CD14-positive monocyte (primary cell): ENCODE results near the gene ELMO1. TPM values are rescaled to one million over a fixed set of nuclear protein-coding genes. Genes with fewer than 3 reads are reported as not detected.

Source experiments
- DNase-seq, 3 donors: peaks; one replicate each; pipeline ENCODE4 v3.0.0-alpha.2; 2011 to 2022
- H2AFZ ChIP-seq: 2 replicates; pipeline ENCODE4 v1.6.0; 2012; ENCODE audit warnings: mild to moderate bottlenecking, low read depth, low read length, inconsistent platforms; ENCODE audit not compliant: insufficient read depth, poor library complexity, severe bottlenecking
- H3K27ac ChIP-seq, 2 donors: 1 replicate in 1 of 2; 2 replicates in 1 of 2; pipeline ENCODE4 v1.5.1; 2012 to 2013; ENCODE audit warnings: low read length in 2 of 2, control low read depth in 1 of 2, inconsistent platforms in 1 of 2, low read depth in 1 of 2, mild to moderate bottlenecking in 1 of 2
- H3K27me3 ChIP-seq, 2 donors: one replicate each; pipeline versions ENCODE4 v1.6.0 to v1.6.1; 2011 to 2013; ENCODE audit warnings: low read length in 2 of 2; ENCODE audit not compliant: control insufficient read depth in 2 of 2, insufficient read depth in 2 of 2
- H3K36me3 ChIP-seq, 2 donors: replicated peaks in 1 of 2; 1 replicate in 1 of 2; 2 replicates in 1 of 2; pipeline versions ENCODE4 v1.5.1 to v1.6.1; 2012 to 2013; ENCODE audit warnings: low read length in 2 of 2, control low read depth in 1 of 2, inconsistent platforms in 1 of 2, mild to moderate bottlenecking in 1 of 2; ENCODE audit not compliant: insufficient read depth in 2 of 2, control insufficient read depth in 1 of 2
- H3K4me1 ChIP-seq, 2 donors: 1 replicate in 1 of 2; 2 replicates in 1 of 2; pipeline versions ENCODE4 v1.5.1 to v1.6.1; 2012 to 2013; ENCODE audit warnings: low read length in 2 of 2, control low read depth in 1 of 2, inconsistent platforms in 1 of 2, mild to moderate bottlenecking in 1 of 2, moderate library complexity in 1 of 2; ENCODE audit not compliant: insufficient read depth in 2 of 2, control insufficient read depth in 1 of 2
- H3K4me2 ChIP-seq: replicated peaks from 2 replicates; pipeline ENCODE3; 2012; ENCODE audit warnings: low read length, moderate library complexity, mild to moderate bottlenecking; ENCODE audit not compliant: poor library complexity, severe bottlenecking; ENCODE audit errors: extremely low read depth
- H3K4me3 ChIP-seq, 3 experiments: fragments of 200-600 bp in 1 of 3; sonication (generic) in 1 of 3; replicated peaks in 1 of 3; 1 replicate in 2 of 3; 2 replicates in 1 of 3; pipeline ENCODE4 v1.5.1; 2011 to 2013; ENCODE audit warnings: low read length in 3 of 3, mild to moderate bottlenecking in 3 of 3, control low read depth in 2 of 3, low read depth in 2 of 3, inconsistent platforms in 1 of 3, moderate library complexity in 1 of 3
- H3K79me2 ChIP-seq: 2 replicates; pipeline ENCODE4 v1.6.0; 2012; ENCODE audit warnings: mild to moderate bottlenecking, control low read depth, inconsistent platforms, low read length, moderate library complexity; ENCODE audit not compliant: insufficient read depth
- H3K9ac ChIP-seq: 2 replicates; pipeline ENCODE4 v1.6.0; 2017; ENCODE audit warnings: low read length, mild to moderate bottlenecking; ENCODE audit not compliant: insufficient read depth, poor library complexity, severe bottlenecking
- H3K9me3 ChIP-seq, 2 donors: replicated peaks in 1 of 2; 1 replicate in 1 of 2; 2 replicates in 1 of 2; pipeline versions ENCODE4 v1.5.1 to v1.6.1; 2012 to 2013; ENCODE audit warnings: low read length in 2 of 2, control low read depth in 1 of 2; ENCODE audit not compliant: control insufficient read depth in 1 of 2, insufficient read depth in 1 of 2
- H4K20me1 ChIP-seq: 2 replicates; pipeline ENCODE4 v1.6.0; 2012; ENCODE audit warnings: mild to moderate bottlenecking, low read length, control low read depth, moderate library complexity; ENCODE audit not compliant: insufficient read depth
- H3K27ac Mint-ChIP-seq, 7 donors: one replicate each; pipeline ENCODE4 v1.8.0; 2020; ENCODE audit warnings: mild to moderate bottlenecking in 7 of 7, mixed read lengths in 7 of 7, moderate library complexity in 6 of 7, inconsistent platforms in 2 of 7
- H3K27me3 Mint-ChIP-seq, 3 donors: one replicate each; pipeline ENCODE4 v1.8.0; 2021 to 2022; ENCODE audit warnings: low read depth in 3 of 3, mild to moderate bottlenecking in 3 of 3, mixed read lengths in 3 of 3, moderate library complexity in 3 of 3, inconsistent platforms in 1 of 3
- H3K36me3 Mint-ChIP-seq, 2 donors: one replicate each; pipeline ENCODE4 v1.8.0; 2020; ENCODE audit warnings: mixed read lengths in 2 of 2, inconsistent platforms in 1 of 2, mild to moderate bottlenecking in 1 of 2
- H3K4me1 Mint-ChIP-seq: one replicate; pipeline ENCODE4 v1.8.0; 2020; ENCODE audit warnings: mild to moderate bottlenecking, mixed read lengths
- H3K4me3 Mint-ChIP-seq, 2 donors: one replicate each; pipeline ENCODE4 v1.8.0; 2020; ENCODE audit warnings: mild to moderate bottlenecking in 2 of 2, mixed read lengths in 2 of 2, moderate library complexity in 1 of 2
- H3K9me3 Mint-ChIP-seq, 7 donors: one replicate each; pipeline ENCODE4 v1.8.0; 2020 to 2022; ENCODE audit warnings: mixed read lengths in 7 of 7, mild to moderate bottlenecking in 6 of 7, moderate library complexity in 6 of 7, inconsistent platforms in 2 of 7
- WGBS: methylation state at CpG from one replicate; pipeline ENCODE4 v1.1.5; 2013; ENCODE audit warnings: missing lambda C conversion rate; ENCODE audit not compliant: insufficient coverage; 5-methylcytosine and 5-hydroxymethylcytosine counted together
- intact Hi-C, 2 donors: fragments of 100-400 bp; cut with micrococcal nuclease; formaldehyde crosslinking; loops; one replicate each; pipeline versions ENCODE4 v1.15.0 to v1.15.1; 2023
- polyA plus RNA-seq, 3 donors: library from polyadenylated mRNA; depleted of rRNA in 1 of 3; unstranded in 2 of 3; stranded (reverse) in 1 of 3; fragments of 300-500 nt in 2 of 3; fragments of >200 nt in 1 of 3; fragmentation: Illumina TruSeq in 2 of 3; gene quantifications; 1 replicate in 2 of 3; 2 replicates in 1 of 3; pipeline ENCODE4 v1.2.3, GENCODE V29; 2012 to 2021
- TF ChIP-seq, protein P1 (sequence below): fragments of 200-600 bp; IDR thresholded peaks from one replicate; pipeline ENCODE4 v1.8.0; 2022; ENCODE audit warnings: antibody characterized with exemption, mild to moderate bottlenecking

Gene ELMO1
- polyA plus RNA-seq, 3 donors = 46.6 to 50.2 (median 46.7) TPM

DNA sequence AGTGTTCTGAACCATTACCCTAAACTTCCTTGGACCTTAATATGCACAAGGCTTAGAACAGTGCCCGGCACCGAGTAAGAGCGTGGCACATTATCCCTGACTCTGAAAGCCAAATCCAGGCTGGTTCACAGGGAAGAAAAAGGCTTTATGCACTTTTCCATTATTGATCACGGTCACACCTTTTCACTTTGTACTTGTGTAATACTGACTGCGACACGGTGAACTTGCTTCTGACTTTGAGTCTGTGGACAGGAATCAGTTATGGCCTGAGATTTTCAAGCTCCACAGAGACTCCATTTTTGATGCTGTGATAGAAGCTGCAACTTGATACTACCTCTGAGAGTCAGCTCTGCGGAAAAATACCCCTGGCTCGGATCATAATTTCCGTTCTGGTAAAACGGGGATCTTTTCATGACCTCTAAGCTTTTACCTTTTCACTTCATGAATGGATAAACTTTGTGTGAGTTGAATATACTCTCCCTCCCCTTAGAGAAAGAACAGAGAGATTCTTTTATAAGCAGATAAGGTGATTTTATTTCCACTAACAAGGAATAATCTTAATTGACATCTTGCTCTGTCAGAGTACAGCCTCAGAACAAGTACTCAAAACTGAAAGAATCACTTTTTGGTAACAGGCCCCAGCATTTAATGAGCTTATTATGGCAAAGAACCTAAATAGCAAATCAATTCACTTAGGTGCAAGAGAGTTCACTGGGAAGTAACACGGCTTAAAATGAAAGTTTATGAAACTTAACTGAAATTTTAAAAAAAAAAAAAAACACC, 88.8 kb downstream of the ELMO1 start:
- no peak overlapping the region for H3K4me2 ChIP-seq
- Mint-ChIP-seq H3K27ac (no peak overlapping the region), H3K36me3 (peaks cover 4 to 6% of the 10 kb centered on the region in 2 donors), H3K4me1 (peaks cover 40% of the 10 kb centered on the region), H3K4me3 (no peak overlapping the region), H3K9me3 (no peaks in the 10 kb centered on the region), H3K27me3 (no peaks in the 10 kb centered on the region)
- H2AFZ ChIP-seq = no peak overlapping the region
- no peaks in the 10 kb centered on the region for H3K27me3 ChIP-seq
- TF ChIP-seq, protein P1, sequence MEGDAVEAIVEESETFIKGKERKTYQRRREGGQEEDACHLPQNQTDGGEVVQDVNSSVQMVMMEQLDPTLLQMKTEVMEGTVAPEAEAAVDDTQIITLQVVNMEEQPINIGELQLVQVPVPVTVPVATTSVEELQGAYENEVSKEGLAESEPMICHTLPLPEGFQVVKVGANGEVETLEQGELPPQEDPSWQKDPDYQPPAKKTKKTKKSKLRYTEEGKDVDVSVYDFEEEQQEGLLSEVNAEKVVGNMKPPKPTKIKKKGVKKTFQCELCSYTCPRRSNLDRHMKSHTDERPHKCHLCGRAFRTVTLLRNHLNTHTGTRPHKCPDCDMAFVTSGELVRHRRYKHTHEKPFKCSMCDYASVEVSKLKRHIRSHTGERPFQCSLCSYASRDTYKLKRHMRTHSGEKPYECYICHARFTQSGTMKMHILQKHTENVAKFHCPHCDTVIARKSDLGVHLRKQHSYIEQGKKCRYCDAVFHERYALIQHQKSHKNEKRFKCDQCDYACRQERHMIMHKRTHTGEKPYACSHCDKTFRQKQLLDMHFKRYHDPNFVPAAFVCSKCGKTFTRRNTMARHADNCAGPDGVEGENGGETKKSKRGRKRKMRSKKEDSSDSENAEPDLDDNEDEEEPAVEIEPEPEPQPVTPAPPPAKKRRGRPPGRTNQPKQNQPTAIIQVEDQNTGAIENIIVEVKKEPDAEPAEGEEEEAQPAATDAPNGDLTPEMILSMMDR = no peak
- no peaks in the 10 kb centered on the region for H3K9me3 ChIP-seq
- H3K4me3 ChIP-seq = no peak overlapping the region
- DNase-seq = no peak
- H3K79me2 ChIP-seq = peaks cover 89% of the 10 kb centered on the region
- intact Hi-C loops = no loop called here
- H3K4me1 ChIP-seq = peaks cover 9% of the 10 kb centered on the region in 2 donors
- H4K20me1 ChIP-seq = peaks cover 99% of the 10 kb centered on the region
- no peaks in the 10 kb centered on the region for H3K36me3 ChIP-seq
- no peak overlapping the region for H3K9ac ChIP-seq
- H3K27ac ChIP-seq = no peak overlapping the region
- 97% methylated on average over 6 of the region's 11 CpGs for WGBS

DNA sequence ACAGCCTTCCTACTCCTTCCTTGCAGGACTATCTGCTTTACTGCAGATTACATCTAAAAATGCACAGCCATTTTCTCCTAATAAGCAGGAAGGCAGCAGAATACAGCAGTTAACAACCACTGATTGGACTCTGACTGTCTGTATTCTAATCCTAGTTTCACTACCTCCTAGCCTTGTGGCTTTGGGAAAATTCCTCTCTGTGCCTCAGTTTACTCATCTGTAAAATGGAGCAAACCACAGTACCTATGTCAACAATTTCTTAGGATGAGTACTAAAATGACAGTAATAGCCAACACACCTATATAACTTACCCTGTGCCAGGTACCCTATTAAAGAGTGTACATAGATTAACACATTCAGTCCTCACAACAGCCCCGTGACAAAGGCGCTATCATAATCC, 89.5 kb downstream of the ELMO1 start:
- H3K27me3 Mint-ChIP-seq = no peaks in the 10 kb centered on the region
- H3K4me1 ChIP-seq = peaks cover 15 to 16% of the 10 kb centered on the region in 2 donors
- intact Hi-C loops = no loop called here

More for the DNA sequence above, 89.5 kb downstream of the ELMO1 start:
- no peak overlapping the region for H2AFZ ChIP-seq
- no CpG with 5 or more reads among the region's 2 CpGs for WGBS
- no peaks in the 10 kb centered on the region for H3K9me3 Mint-ChIP-seq
- peaks cover 99% of the 10 kb centered on the region for H4K20me1 ChIP-seq
- no peak overlapping the region for H3K4me3 Mint-ChIP-seq
- H3K27ac ChIP-seq = no peak overlapping the region
- H3K4me3 ChIP-seq = no peak overlapping the region
- TF ChIP-seq, protein P1 = no peak
- peaks cover 4 to 6% of the 10 kb centered on the region in 2 donors for H3K36me3 Mint-ChIP-seq
- H3K9me3 ChIP-seq = no peaks in the 10 kb centered on the region
- no peak overlapping the region for H3K27ac Mint-ChIP-seq
- no peak overlapping the region for H3K9ac ChIP-seq
- no peaks in the 10 kb centered on the region for H3K36me3 ChIP-seq
- no peak overlapping the region for H3K4me2 ChIP-seq
- peaks cover 47% of the 10 kb centered on the region for H3K4me1 Mint-ChIP-seq
- no peaks in the 10 kb centered on the region for H3K27me3 ChIP-seq
- DNase-seq = no peak
- H3K79me2 ChIP-seq = peaks cover 85% of the 10 kb centered on the region
